Lower lobe of right lung (tissue), 2 donors: ENCODE data around the gene TMEM161A. TPM values are rescaled to one million over a fixed set of nuclear protein-coding genes. Genes with fewer than 3 reads are reported as not detected.
A peak's percentile ranks its signal among the peaks of the same experiment; 100 is the strongest.
"Not testable (repeated sequence)": the region's sequence is repeated elsewhere in the genome, so short reads cannot be mapped to it uniquely, and the experiment has no call there.

Experiments used
- ATAC-seq, 2 donors: fragments of 200-7000 bp; cut with Tn5 transposase; one replicate each; pipeline ENCODE4 v1.9.1; 2020 to 2022; ENCODE audit warnings: mild to moderate bottlenecking in 2 of 2, moderate library complexity in 2 of 2
- DNase-seq: peaks from one replicate; pipeline ENCODE4 v3.0.0-alpha.2; 2020
- H3K27ac ChIP-seq: fragments of 200-600 bp; one replicate; pipeline ENCODE4 v1.8.0; 2022
- H3K27me3 ChIP-seq: fragments of 200-600 bp; one replicate; pipeline ENCODE4 v1.8.0; 2022; ENCODE audit warnings: low read depth
- H3K36me3 ChIP-seq: fragments of 200-600 bp; one replicate; pipeline ENCODE4 v1.8.0; 2022; ENCODE audit warnings: mild to moderate bottlenecking
- H3K4me1 ChIP-seq: fragments of 200-600 bp; one replicate; pipeline ENCODE4 v1.8.0; 2022
- H3K4me3 ChIP-seq: fragments of 200-600 bp; one replicate; pipeline ENCODE4 v1.8.0; 2022; ENCODE audit warnings: mild to moderate bottlenecking
- H3K9me3 ChIP-seq: fragments of 200-600 bp; one replicate; pipeline ENCODE4 v1.8.0; 2022
- intact Hi-C: fragments of 100-400 bp; cut with DNase I; formaldehyde crosslinking; loops from one replicate; pipeline ENCODE4 v1.11.0; 2022
- total RNA-seq: library from RNA; stranded (reverse); fragmentation: NEBNext Ultra II Directional; extraction: Animal tissue kit (Norgen Biotek cat#: 25700); gene quantifications from one replicate; pipeline ENCODE4 v1.2.1, GENCODE V29; 2021
- TF ChIP-seq, protein P1 (sequence below): fragments of 200-600 bp; IDR thresholded peaks from one replicate; pipeline ENCODE4 v1.8.0; 2022; ENCODE audit warnings: antibody characterized with exemption, mild to moderate bottlenecking
- donor health status: DM: no; HTN: yes; CAD: no; lungs with severe emphysema.

TMEM161A gene
- total RNA-seq, 1 donor from 2014 or later, result 28.1 TPM

DNA sequence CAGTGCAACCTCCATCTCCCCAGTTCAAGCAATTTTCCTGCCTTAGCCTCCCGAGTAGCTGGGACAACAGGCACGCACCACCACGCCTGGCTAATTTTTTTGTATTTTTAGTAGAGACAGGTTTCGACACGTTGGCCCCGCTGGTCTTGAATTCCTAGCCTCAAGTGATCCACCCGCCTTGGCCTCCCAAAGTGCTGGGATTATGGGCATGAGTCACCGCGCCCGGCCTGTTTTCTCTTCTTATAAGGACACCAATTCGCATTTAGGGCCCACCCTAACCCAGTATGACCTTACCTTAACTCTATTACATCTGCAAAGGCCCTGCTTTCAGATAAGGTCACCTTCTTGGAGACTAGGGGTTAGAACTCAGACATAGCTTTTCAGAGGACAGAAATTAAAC lies 35.1 kb downstream of the TMEM161A start:
- no peak for ATAC-seq
- intact Hi-C loops, result no loop called here
- TF ChIP-seq, protein P1, sequence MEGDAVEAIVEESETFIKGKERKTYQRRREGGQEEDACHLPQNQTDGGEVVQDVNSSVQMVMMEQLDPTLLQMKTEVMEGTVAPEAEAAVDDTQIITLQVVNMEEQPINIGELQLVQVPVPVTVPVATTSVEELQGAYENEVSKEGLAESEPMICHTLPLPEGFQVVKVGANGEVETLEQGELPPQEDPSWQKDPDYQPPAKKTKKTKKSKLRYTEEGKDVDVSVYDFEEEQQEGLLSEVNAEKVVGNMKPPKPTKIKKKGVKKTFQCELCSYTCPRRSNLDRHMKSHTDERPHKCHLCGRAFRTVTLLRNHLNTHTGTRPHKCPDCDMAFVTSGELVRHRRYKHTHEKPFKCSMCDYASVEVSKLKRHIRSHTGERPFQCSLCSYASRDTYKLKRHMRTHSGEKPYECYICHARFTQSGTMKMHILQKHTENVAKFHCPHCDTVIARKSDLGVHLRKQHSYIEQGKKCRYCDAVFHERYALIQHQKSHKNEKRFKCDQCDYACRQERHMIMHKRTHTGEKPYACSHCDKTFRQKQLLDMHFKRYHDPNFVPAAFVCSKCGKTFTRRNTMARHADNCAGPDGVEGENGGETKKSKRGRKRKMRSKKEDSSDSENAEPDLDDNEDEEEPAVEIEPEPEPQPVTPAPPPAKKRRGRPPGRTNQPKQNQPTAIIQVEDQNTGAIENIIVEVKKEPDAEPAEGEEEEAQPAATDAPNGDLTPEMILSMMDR, result no peak
- DNase-seq, result no peak
- Histone ChIP-seq H3K36me3 (peaks cover 17% of the 10 kb centered on the region), H3K27me3 (no peaks in the 10 kb centered on the region), H3K4me1 (no peaks in the 10 kb centered on the region), H3K4me3 (no peak overlapping the region), H3K9me3 (no peaks in the 10 kb centered on the region), H3K27ac (no peak overlapping the region)

GRCh38 chr19:19102566-19102965 lies 35.7 kb downstream of the TMEM161A start:
- DNase-seq, ATAC-seq, H3K27me3 ChIP-seq, intact Hi-C loops, H3K4me3 ChIP-seq, H3K4me1 ChIP-seq, H3K9me3 ChIP-seq, H3K27ac ChIP-seq: not testable (repeated sequence)
- H3K36me3 ChIP-seq, result peaks cover 23% of the 10 kb centered on the region

DNA sequence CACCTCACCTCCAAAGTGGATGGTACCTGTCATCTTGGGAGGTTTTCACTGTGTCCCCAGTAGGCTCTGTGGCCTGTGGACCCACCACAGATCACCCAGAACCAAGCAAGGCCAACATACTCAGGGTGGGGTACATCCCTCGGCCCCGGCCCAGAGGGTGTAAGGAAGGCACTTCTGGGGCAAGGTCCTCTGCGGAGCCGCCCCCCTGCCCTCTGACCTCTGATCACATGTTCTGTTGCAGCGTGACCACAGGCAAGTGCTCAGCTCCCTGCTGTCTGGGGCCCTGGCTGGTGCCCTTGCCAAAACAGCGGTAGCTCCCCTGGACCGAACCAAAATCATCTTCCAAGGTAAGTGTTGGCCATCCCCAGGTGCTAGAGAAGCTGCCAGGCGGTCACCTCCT lies 36.7 kb downstream of the TMEM161A start:
- DNase-seq, result no peak
- intact Hi-C loops, result no loop called here
- Histone ChIP-seq H3K9me3 (no peaks in the 10 kb centered on the region), H3K4me1 (no peaks in the 10 kb centered on the region), H3K4me3 (no peak overlapping the region), H3K27me3 (no peaks in the 10 kb centered on the region), H3K36me3 (peaks cover 34% of the 10 kb centered on the region), H3K27ac (no peak overlapping the region)
- no peak for ATAC-seq
- TF ChIP-seq, protein P1, result no peak

GRCh38 chr19:19098703-19099632 lies 39.3 kb downstream of the TMEM161A start:
- ATAC-seq (peak; percentile 43 to 52), DNase-seq (no peak)
- Histone ChIP-seq H3K9me3 (no peaks in the 10 kb centered on the region), H3K27ac (no peak overlapping the region), H3K27me3 (no peaks in the 10 kb centered on the region), H3K4me3 (no peak overlapping the region), H3K4me1 (no peaks in the 10 kb centered on the region), H3K36me3 (peaks cover 41% of the 10 kb centered on the region)
- TF ChIP-seq, protein P1, result no peak
- intact Hi-C loops, result no loop called here

DNA sequence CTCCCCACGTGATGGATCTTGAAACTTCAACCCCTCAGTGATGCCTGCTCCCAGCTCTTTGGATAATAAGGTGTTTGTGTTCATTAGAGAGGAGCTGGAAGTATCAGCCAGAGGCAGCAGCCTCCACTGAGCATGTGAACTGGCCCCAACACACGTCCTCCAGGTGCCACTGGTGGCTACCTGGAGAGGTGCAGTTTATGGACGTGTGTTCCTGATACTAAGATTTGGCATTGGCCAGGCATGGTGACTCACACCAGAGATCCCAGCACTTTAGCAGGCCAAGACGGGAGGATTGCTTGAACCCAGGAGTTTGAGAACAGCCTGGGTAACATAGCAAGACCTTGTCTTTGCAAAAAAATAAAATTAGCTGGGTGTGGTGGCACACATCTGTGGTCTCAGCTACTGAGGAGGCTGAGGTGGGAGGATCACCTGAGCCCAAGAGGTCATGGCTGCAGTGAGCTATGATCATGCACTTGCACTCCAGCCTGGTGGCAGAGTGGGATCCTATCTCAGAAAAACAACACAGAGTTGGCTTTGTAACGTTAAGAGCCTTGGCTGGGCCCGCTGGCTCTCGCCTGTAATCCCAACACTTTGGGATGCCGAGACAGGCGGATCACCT lies 40.1 kb downstream of the TMEM161A start:
- TF ChIP-seq, protein P1, result no peak
- Histone ChIP-seq H3K27me3 (no peaks in the 10 kb centered on the region), H3K4me3 (no peak overlapping the region), H3K9me3 (no peaks in the 10 kb centered on the region), H3K36me3 (peaks cover 41% of the 10 kb centered on the region), H3K4me1 (no peaks in the 10 kb centered on the region), H3K27ac (no peak overlapping the region)
- intact Hi-C loops, result no loop called here
- DNase-seq, result no peak
- ATAC-seq, result no peak
